Measurements from ENCODE around the gene SLC7A9.
"Not testable (repeated sequence)": the region's sequence is repeated elsewhere in the genome, so short reads cannot be mapped to it uniquely, and the experiment has no call there.

DNA sequence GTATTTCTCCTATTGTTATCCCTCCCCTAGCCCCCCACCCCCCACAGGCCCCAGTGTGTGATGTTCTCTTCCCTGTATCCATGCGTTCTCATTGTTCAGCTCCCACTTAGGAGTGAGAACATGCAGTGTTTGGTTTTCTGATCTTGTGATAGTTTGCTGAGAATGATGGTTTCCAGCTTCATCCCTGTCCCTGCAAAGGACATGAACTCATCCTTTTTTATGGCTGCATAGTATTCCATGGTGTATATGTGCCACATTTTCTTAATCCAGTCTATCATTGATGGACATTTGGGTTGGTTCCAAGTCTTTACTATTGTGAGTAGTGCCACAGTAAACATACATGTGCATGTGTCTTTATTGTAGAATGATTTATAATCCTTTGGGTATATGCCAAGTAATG is 87.5 kb downstream of the SLC7A9 start:
- not testable (repeated sequence) for TF ChIP-seq EZH2 (IDR thresholded peaks at IDR 0.05; ENCODE audit: low read length, missing control alignments)
- TF ChIP-seq, protein P1, sequence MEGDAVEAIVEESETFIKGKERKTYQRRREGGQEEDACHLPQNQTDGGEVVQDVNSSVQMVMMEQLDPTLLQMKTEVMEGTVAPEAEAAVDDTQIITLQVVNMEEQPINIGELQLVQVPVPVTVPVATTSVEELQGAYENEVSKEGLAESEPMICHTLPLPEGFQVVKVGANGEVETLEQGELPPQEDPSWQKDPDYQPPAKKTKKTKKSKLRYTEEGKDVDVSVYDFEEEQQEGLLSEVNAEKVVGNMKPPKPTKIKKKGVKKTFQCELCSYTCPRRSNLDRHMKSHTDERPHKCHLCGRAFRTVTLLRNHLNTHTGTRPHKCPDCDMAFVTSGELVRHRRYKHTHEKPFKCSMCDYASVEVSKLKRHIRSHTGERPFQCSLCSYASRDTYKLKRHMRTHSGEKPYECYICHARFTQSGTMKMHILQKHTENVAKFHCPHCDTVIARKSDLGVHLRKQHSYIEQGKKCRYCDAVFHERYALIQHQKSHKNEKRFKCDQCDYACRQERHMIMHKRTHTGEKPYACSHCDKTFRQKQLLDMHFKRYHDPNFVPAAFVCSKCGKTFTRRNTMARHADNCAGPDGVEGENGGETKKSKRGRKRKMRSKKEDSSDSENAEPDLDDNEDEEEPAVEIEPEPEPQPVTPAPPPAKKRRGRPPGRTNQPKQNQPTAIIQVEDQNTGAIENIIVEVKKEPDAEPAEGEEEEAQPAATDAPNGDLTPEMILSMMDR (conservative IDR thresholded peaks at IDR 0.05 in 1 of 2, IDR thresholded peaks at IDR 0.05 in 1 of 2; ENCODE audit: low read depth in 1 of 2, low read length in 2 of 2): not testable (repeated sequence)
